A673 (cell line): ENCODE results near the gene ACOT7.

Experiments
- CTCF ChIP-seq: fragments of 300-800, 200-600 bp; sonication (generic); conservative IDR thresholded peaks from 2 replicates; pipeline ENCODE4 v1.5.1; 2017; ENCODE audit warnings: low read depth, mild to moderate bottlenecking, antibody characterized with exemption, low read length, moderate library complexity, mixed read lengths
- EZH2 ChIP-seq: fragments of 200-600 bp; sonication (generic); IDR thresholded peaks from 2 replicates; pipeline ENCODE4 v1.6.1; 2017; ENCODE audit warnings: borderline replicate concordance, low read depth, mild to moderate bottlenecking, mixed read lengths, antibody characterized with exemption, low read length; ENCODE audit not compliant: poor library complexity, severe bottlenecking

GRCh38 chr1:6269720-6270400 is 123.7 kb downstream of the ACOT7 start:
- TF ChIP-seq CTCF (no peak), EZH2 (no peak)
